H9 (cell line): ENCODE measurements around the gene VPS16. TPM values are rescaled to one million over a fixed set of nuclear protein-coding genes. Genes with fewer than 3 reads are reported as not detected.

Experiments
- DNase-seq: peaks from one replicate; pipeline ENCODE4 v3.0.0-alpha.2; 2017
- H2AFZ ChIP-seq: one replicate; pipeline ENCODE4 v1.6.1; 2013; ENCODE audit warnings: mild to moderate bottlenecking, low read length, control low read depth, moderate library complexity
- H2AK5ac ChIP-seq: 2 replicates; pipeline ENCODE4 v1.6.1; 2013; ENCODE audit warnings: low read length, control low read depth, mixed read lengths; ENCODE audit not compliant: insufficient read length
- H2BK120ac ChIP-seq: one replicate; pipeline ENCODE4 v1.6.1; 2013; ENCODE audit warnings: low read depth, mild to moderate bottlenecking, low read length, control low read depth, inconsistent platforms; ENCODE audit not compliant: poor library complexity, severe bottlenecking
- H2BK12ac ChIP-seq: 2 replicates; pipeline ENCODE4 v1.6.1; 2013; ENCODE audit warnings: low read length, control low read depth, mixed read lengths, low read depth; ENCODE audit not compliant: insufficient read length
- H2BK15ac ChIP-seq: 2 replicates; pipeline ENCODE4 v1.6.1; 2013; ENCODE audit warnings: low read depth, low read length, control low read depth
- H2BK20ac ChIP-seq: one replicate; pipeline ENCODE4 v1.6.1; 2013; ENCODE audit warnings: low read depth, mild to moderate bottlenecking, low read length, control low read depth, inconsistent platforms; ENCODE audit not compliant: poor library complexity, severe bottlenecking
- H2BK5ac ChIP-seq: 2 replicates; pipeline ENCODE4 v1.6.1; 2013; ENCODE audit warnings: low read length, control low read depth, mixed read lengths; ENCODE audit not compliant: insufficient read length
- H3K14ac ChIP-seq: 2 replicates; pipeline ENCODE4 v1.6.1; 2013; ENCODE audit warnings: low read length, control low read depth; ENCODE audit not compliant: insufficient read depth
- H3K18ac ChIP-seq: 2 replicates; pipeline ENCODE4 v1.6.1; 2013; ENCODE audit warnings: low read depth, mild to moderate bottlenecking, mixed read lengths, low read length, control low read depth; ENCODE audit not compliant: insufficient read length
- H3K23ac ChIP-seq: 2 replicates; pipeline ENCODE4 v1.6.1; 2013; ENCODE audit warnings: low read length, control low read depth, mixed read lengths, low read depth; ENCODE audit not compliant: insufficient read length
- H3K23me2 ChIP-seq: 2 replicates; pipeline ENCODE4 v1.6.1; 2013; ENCODE audit warnings: low read depth, mild to moderate bottlenecking, mixed read lengths, low read length, control low read depth; ENCODE audit not compliant: insufficient read length, poor library complexity, severe bottlenecking
- H3K27ac ChIP-seq: 2 replicates; pipeline ENCODE4 v1.5.1; 2013; ENCODE audit warnings: low read length, control low read depth, mixed read lengths, low read depth; ENCODE audit not compliant: insufficient read length
- H3K27me3 ChIP-seq: 2 replicates; pipeline ENCODE4 v1.6.1; 2013; ENCODE audit warnings: low read length, control low read depth, inconsistent platforms; ENCODE audit not compliant: insufficient read depth
- H3K4ac ChIP-seq: 2 replicates; pipeline ENCODE4 v1.6.1; 2013; ENCODE audit warnings: low read depth, mild to moderate bottlenecking, control low read depth, inconsistent platforms, low read length, moderate library complexity
- H3K4me1 ChIP-seq: 2 replicates; pipeline ENCODE4 v1.6.1; 2013; ENCODE audit warnings: low read length, control low read depth, inconsistent platforms; ENCODE audit not compliant: insufficient read depth
- H3K4me2 ChIP-seq: 2 replicates; pipeline ENCODE4 v1.6.1; 2013; ENCODE audit warnings: low read length, control low read depth, mixed read lengths; ENCODE audit not compliant: insufficient read length, insufficient read depth
- H3K56ac ChIP-seq: 2 replicates; pipeline ENCODE4 v1.6.1; 2013; ENCODE audit warnings: low read depth, mild to moderate bottlenecking, mixed read lengths, low read length, control low read depth; ENCODE audit not compliant: insufficient read length
- H3K79me1 ChIP-seq: 2 replicates; pipeline ENCODE4 v1.6.1; 2013; ENCODE audit warnings: low read depth, mild to moderate bottlenecking, moderate library complexity, low read length, control low read depth, inconsistent platforms; ENCODE audit not compliant: insufficient read depth, poor library complexity, severe bottlenecking
- H3K79me2 ChIP-seq: 2 replicates; pipeline ENCODE4 v1.6.1; 2013; ENCODE audit warnings: low read length, control low read depth, inconsistent platforms; ENCODE audit not compliant: insufficient read depth
- H3K9ac ChIP-seq: 2 replicates; pipeline ENCODE4 v1.6.1; 2013; ENCODE audit warnings: low read length, control low read depth, mixed read lengths; ENCODE audit not compliant: insufficient read length; ENCODE audit errors: extremely low read depth
- H3K9me3 ChIP-seq: one replicate; pipeline ENCODE4 v1.6.1; 2013; ENCODE audit warnings: low read depth, low read length, inconsistent platforms; ENCODE audit not compliant: control insufficient read depth
- H3T11ph ChIP-seq: one replicate; pipeline ENCODE4 v1.6.1; 2013; ENCODE audit warnings: mild to moderate bottlenecking, low read length, control low read depth, inconsistent platforms
- H4K20me1 ChIP-seq: one replicate; pipeline ENCODE4 v1.6.1; 2013; ENCODE audit not compliant: control insufficient read depth, insufficient read length, insufficient read depth
- H4K5ac ChIP-seq: 2 replicates; pipeline ENCODE4 v1.6.1; 2013; ENCODE audit warnings: low read depth, mild to moderate bottlenecking, mixed read lengths, low read length, control low read depth; ENCODE audit not compliant: insufficient read length
- H4K8ac ChIP-seq: replicated peaks from 2 replicates; pipeline ENCODE4 v1.6.1; 2013; ENCODE audit warnings: low read length, control low read depth, mixed read lengths, low read depth; ENCODE audit not compliant: insufficient read length
- H4K91ac ChIP-seq: 2 replicates; pipeline ENCODE4 v1.6.1; 2013; ENCODE audit warnings: low read depth, mild to moderate bottlenecking, moderate library complexity, mixed read lengths, low read length, control low read depth; ENCODE audit not compliant: insufficient read length
- H3K27ac Mint-ChIP-seq, 3 experiments: 2 replicates in 2 of 3; 3 replicates in 1 of 3; pipeline ENCODE4 v1.8.0; 2020 to 2021; ENCODE audit warnings: mixed read lengths in 3 of 3, mild to moderate bottlenecking in 1 of 3, moderate library complexity in 1 of 3
- H3K27me3 Mint-ChIP-seq: 2 replicates; pipeline ENCODE4 v1.8.0; 2021; ENCODE audit warnings: low read depth, mild to moderate bottlenecking, moderate library complexity, mixed read lengths
- H3K36me3 Mint-ChIP-seq, 3 experiments: 2 replicates in 2 of 3; 3 replicates in 1 of 3; pipeline ENCODE4 v1.8.0; 2020 to 2021; ENCODE audit warnings: low read depth in 3 of 3, mixed read lengths in 3 of 3; ENCODE audit not compliant: insufficient read depth in 1 of 3
- H3K4me1 Mint-ChIP-seq, 2 experiments: 2 replicates each; pipeline ENCODE4 v1.8.0; 2020; ENCODE audit warnings: mixed read lengths in 2 of 2
- H3K4me3 Mint-ChIP-seq, 2 experiments: 2 replicates in 1 of 2; 3 replicates in 1 of 2; pipeline ENCODE4 v1.8.0; 2020 to 2021; ENCODE audit warnings: mild to moderate bottlenecking in 2 of 2, mixed read lengths in 2 of 2, moderate library complexity in 1 of 2
- H3K9me3 Mint-ChIP-seq, 2 experiments: 2 replicates in 1 of 2; 3 replicates in 1 of 2; pipeline ENCODE4 v1.8.0; 2020; ENCODE audit warnings: mild to moderate bottlenecking in 2 of 2, mixed read lengths in 2 of 2, moderate library complexity in 1 of 2
- CTCF ChIP-seq: fragments of 200-600 bp; sonication (generic); conservative IDR thresholded peaks from 3 replicates; pipeline ENCODE4 v1.8.0; 2021; ENCODE audit warnings: antibody characterized with exemption, mild to moderate bottlenecking
- WGBS: extraction: QIAGEN DNeasy Blood & Tissue Kit; methylation state at CpG from one replicate; pipeline ENCODE4 v1.1.7; 2013; ENCODE audit warnings: missing lambda C conversion rate, low lambda C conversion rate, mixed read lengths; ENCODE audit not compliant: insufficient read length; ENCODE audit errors: extremely low coverage; 5-methylcytosine and 5-hydroxymethylcytosine counted together
- total RNA-seq: library from RNA; stranded (reverse); gene quantifications from 2 replicates; pipeline ENCODE4 v1.2.1, GENCODE V29; 2021

Gene VPS16
- total RNA-seq, 1 experiment from 2014 or later: 32.1 TPM

GRCh38 chr20:2799271-2799670 is 41.3 kb upstream of the VPS16 start:
- H3K23me2 ChIP-seq: peaks cover 7% of the 10 kb centered on the region
- H3K27me3 ChIP-seq: peaks cover 19% of the 10 kb centered on the region
- no peak overlapping the region for H3K14ac ChIP-seq
- H3K18ac ChIP-seq: no peak overlapping the region
- no CpG with 5 or more reads among the region's 9 CpGs for WGBS
- no peaks in the 10 kb centered on the region for H3K79me2 ChIP-seq
- no peak overlapping the region for H2AK5ac ChIP-seq
- H2BK20ac ChIP-seq: no peak overlapping the region
- H3K27me3 Mint-ChIP-seq: peaks cover 31% of the 10 kb centered on the region
- H2BK15ac ChIP-seq: no peak overlapping the region
- H3K36me3 Mint-ChIP-seq: peaks cover 23 to 58% (median 36%) of the 10 kb centered on the region in 3 experiments
- no peak overlapping the region for H2AFZ ChIP-seq
- H3K27ac Mint-ChIP-seq: peak overlapping the region in 1 of 3 experiments; percentile 96; a peak in 2 of 7 replicates
- H3K4me3 Mint-ChIP-seq: peak overlapping the region; percentile 98 to 99
- no peaks in the 10 kb centered on the region for H3K9me3 ChIP-seq
- no peak overlapping the region for H3K56ac ChIP-seq
- H3K4ac ChIP-seq: no peak overlapping the region
- no peaks in the 10 kb centered on the region; a peak in 1 of 5 replicates for H3K9me3 Mint-ChIP-seq
- no peak for TF ChIP-seq CTCF
- no peak overlapping the region for H3K23ac ChIP-seq
- H4K5ac ChIP-seq: no peak overlapping the region
- peaks cover 25 to 30% of the 10 kb centered on the region in 2 experiments for H3K4me1 Mint-ChIP-seq
- H3K27ac ChIP-seq: no peak overlapping the region
- no peaks in the 10 kb centered on the region for H4K20me1 ChIP-seq
- no peak overlapping the region for H4K8ac ChIP-seq
- no peak overlapping the region for H4K91ac ChIP-seq
- H2BK12ac ChIP-seq: no peak overlapping the region
- H3T11ph ChIP-seq: no peak overlapping the region
- no peak overlapping the region for H2BK120ac ChIP-seq
- H3K79me1 ChIP-seq: no peaks in the 10 kb centered on the region
- peak; percentile 37 for DNase-seq
- H3K4me2 ChIP-seq: peak overlapping the region; percentile 70
- no peak overlapping the region for H3K9ac ChIP-seq
- no peak overlapping the region for H2BK5ac ChIP-seq
- H3K4me1 ChIP-seq: no peaks in the 10 kb centered on the region; the same call in 1 of the 2 replicates
